ENCODE data around the gene FSTL4. TPM values are rescaled to one million over a fixed set of nuclear protein-coding genes. Genes with fewer than 3 reads are reported as not detected.
A peak's percentile ranks its signal among the peaks of the same experiment; 100 is the strongest.

The FSTL4 gene
- 0.82 to 4.2 TPM (median 1.7 TPM) in 3 replicates for polyA plus RNA-seq
- 3.0 TPM for polyA plus RNA-seq (2011; ENCODE audit: low read depth)
- polyA plus RNA-seq (2011; cell fraction: cytosol; rRNA removed) = 2.0 and 2.4 TPM in 2 replicates
- polyA plus RNA-seq (2011; cell fraction: nucleus; rRNA removed) = 2.6 and 3.5 TPM in 2 replicates
- polyA plus RNA-seq (2012; ENCODE audit: low replicate concordance) = 0.79 and 4.6 TPM in 2 replicates
- polyA minus RNA-seq = 0.95 to 7.6 TPM (median 2.4 TPM) in 3 replicates
- polyA minus RNA-seq (2011; cell fraction: cytosol; rRNA and poly(A)+ RNA removed) = 2.9 TPM
- polyA minus RNA-seq (2011; cell fraction: nucleus; rRNA and poly(A)+ RNA removed) = 2.4 and 4.6 TPM in 2 replicates

DNA sequence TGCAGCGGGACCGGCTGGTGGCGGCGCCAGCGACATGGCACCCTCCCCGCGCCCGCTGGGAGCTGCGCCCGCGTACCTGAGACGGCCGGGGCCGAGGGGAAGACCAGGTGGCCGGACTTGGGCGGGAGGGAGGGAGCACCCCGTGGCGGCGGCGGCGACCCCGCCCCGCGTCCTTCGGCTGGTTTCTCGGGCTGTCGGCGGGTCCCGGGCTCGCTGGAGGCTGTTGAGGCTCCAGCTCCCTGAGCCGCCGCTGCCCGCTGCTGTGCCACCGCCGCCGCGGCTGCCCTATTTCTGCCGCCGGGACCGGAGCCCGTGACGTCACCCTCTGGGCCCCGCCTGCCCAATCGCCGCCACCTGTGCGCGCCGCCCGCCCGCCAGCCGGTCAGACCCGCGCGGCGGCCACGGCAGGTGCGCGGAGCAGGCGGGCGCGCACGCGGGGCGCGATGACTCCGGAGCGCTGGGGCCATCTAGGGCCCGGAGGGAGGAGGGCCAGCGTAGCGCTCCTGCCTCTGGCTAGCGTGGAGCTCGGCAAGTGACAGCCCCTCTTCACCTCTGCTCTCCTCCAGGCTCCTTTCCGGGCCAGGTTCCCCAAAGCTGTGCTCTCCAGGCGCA lies at the start of gene FSTL4:
Gene FSTL4 (minus strand): TSS at position 293 of the 612 bp plus-strand sequence.
- H3K36me3 ChIP-seq (ENCODE audit: control insufficient read depth in 2 of 2, extremely low read depth in 1 of 2, insufficient read depth in 2 of 2, low read length in 2 of 2) = no peaks in the 10 kb centered on the region
- no peak for FAIRE-seq
- H3K9me3 ChIP-seq (ENCODE audit: control insufficient read depth, low read depth, low read length) = no peaks in the 10 kb centered on the region
- dilution Hi-C loops (cut with MboI; ENCODE audit: extremely low pct_ligation_motif_present, low sequenced_read_pairs) = no loop called here
- H3K79me2 ChIP-seq (ENCODE audit: control insufficient read depth, insufficient read depth, low read length) = no peaks in the 10 kb centered on the region
- peak within 1 kb of the TSS in 2 of 3 experiments; percentile 18 to 44 for H3K4me3 ChIP-seq (ENCODE audit: control insufficient read depth in 2 of 3, extremely low read depth in 1 of 3, insufficient read depth in 2 of 3, low read depth in 1 of 3, low read length in 3 of 3)
- TF ChIP-seq EZH2 (IDR thresholded peaks at IDR 0.05; ENCODE audit: low read length) = no peak
- TF ChIP-seq, protein P1, sequence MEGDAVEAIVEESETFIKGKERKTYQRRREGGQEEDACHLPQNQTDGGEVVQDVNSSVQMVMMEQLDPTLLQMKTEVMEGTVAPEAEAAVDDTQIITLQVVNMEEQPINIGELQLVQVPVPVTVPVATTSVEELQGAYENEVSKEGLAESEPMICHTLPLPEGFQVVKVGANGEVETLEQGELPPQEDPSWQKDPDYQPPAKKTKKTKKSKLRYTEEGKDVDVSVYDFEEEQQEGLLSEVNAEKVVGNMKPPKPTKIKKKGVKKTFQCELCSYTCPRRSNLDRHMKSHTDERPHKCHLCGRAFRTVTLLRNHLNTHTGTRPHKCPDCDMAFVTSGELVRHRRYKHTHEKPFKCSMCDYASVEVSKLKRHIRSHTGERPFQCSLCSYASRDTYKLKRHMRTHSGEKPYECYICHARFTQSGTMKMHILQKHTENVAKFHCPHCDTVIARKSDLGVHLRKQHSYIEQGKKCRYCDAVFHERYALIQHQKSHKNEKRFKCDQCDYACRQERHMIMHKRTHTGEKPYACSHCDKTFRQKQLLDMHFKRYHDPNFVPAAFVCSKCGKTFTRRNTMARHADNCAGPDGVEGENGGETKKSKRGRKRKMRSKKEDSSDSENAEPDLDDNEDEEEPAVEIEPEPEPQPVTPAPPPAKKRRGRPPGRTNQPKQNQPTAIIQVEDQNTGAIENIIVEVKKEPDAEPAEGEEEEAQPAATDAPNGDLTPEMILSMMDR (optimal IDR thresholded peaks at IDR 0.05 in 1 of 3, IDR thresholded peaks at IDR 0.05 in 1 of 3, conservative IDR thresholded peaks at IDR 0.05 in 1 of 3; ENCODE audit: extremely low read depth in 1 of 3, insufficient read depth in 2 of 3, low read length in 3 of 3) = peak in 1 of 3 experiments; percentile 17
- DNase-seq (ENCODE audit: low read depth, low spot score) = no peak
- H3K9ac ChIP-seq (ENCODE audit: control insufficient read depth, extremely low read depth, insufficient read depth, low read length) = no peak within 1 kb of the TSS
- H3K9me1 ChIP-seq (ENCODE audit: control insufficient read depth, extremely low read depth, insufficient read depth, low read length) = no peaks in the 10 kb centered on the region
- H3K4me1 ChIP-seq (ENCODE audit: control insufficient read depth, extremely low read depth, insufficient read depth, low read length) = peaks cover 3% of the 10 kb centered on the region
- peak within 1 kb of the TSS; percentile 57 for H3K4me2 ChIP-seq (ENCODE audit: control insufficient read depth, extremely low read depth, insufficient read depth, low read depth, low read length)
- no peaks in the 10 kb centered on the region for H4K20me1 ChIP-seq (ENCODE audit: control insufficient read depth, extremely low read depth, insufficient read depth, low read length)
- no peak within 1 kb of the TSS for H3K27ac ChIP-seq (ENCODE audit: control insufficient read depth, insufficient read depth, low read length)
- peaks cover 65% of the 10 kb centered on the region for H3K27me3 ChIP-seq (ENCODE audit: control insufficient read depth, extremely low read depth, insufficient read depth, low read length)
- no peak within 1 kb of the TSS for H2AFZ ChIP-seq (ENCODE audit: control insufficient read depth, low read length)

DNA sequence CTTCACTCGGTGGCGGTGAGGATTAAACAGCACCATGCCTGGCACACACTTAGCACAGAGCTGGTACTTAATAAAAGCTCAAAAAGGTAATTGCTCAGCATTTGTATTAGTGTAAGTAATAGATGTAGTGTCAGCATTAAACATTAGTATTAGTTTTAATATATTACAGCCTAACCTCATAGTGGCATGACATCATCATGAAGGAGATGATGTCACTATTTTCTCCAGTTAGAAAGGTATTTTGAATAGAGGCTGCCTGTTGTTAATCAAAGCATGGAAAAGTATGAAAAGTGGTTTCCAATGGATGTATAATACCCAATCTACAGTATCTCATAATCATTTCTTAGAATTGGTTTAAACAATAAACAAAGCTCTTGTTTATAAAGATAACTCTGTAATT lies 49.0 kb upstream of the FSTL4 start:
- H3K27me3 ChIP-seq (ENCODE audit: control insufficient read depth, extremely low read depth, insufficient read depth, low read length) = no peaks in the 10 kb centered on the region
- no peak overlapping the region for H3K4me2 ChIP-seq (ENCODE audit: control insufficient read depth, extremely low read depth, insufficient read depth, low read depth, low read length)
- H3K79me2 ChIP-seq (ENCODE audit: control insufficient read depth, insufficient read depth, low read length) = no peaks in the 10 kb centered on the region
- no peak overlapping the region for H3K27ac ChIP-seq (ENCODE audit: control insufficient read depth, insufficient read depth, low read length)
- no peak overlapping the region for H3K9ac ChIP-seq (ENCODE audit: control insufficient read depth, extremely low read depth, insufficient read depth, low read length)
- no peak for TF ChIP-seq EZH2 (IDR thresholded peaks at IDR 0.05; ENCODE audit: low read length)
- TF ChIP-seq, protein P1 (optimal IDR thresholded peaks at IDR 0.05 in 1 of 3, IDR thresholded peaks at IDR 0.05 in 1 of 3, conservative IDR thresholded peaks at IDR 0.05 in 1 of 3; ENCODE audit: extremely low read depth in 1 of 3, insufficient read depth in 2 of 3, low read length in 3 of 3) = no peak
- no peaks in the 10 kb centered on the region for H3K36me3 ChIP-seq (ENCODE audit: control insufficient read depth in 2 of 2, extremely low read depth in 1 of 2, insufficient read depth in 2 of 2, low read length in 2 of 2)
- no peaks in the 10 kb centered on the region for H3K9me3 ChIP-seq (ENCODE audit: control insufficient read depth, low read depth, low read length)
- no peak overlapping the region for H2AFZ ChIP-seq (ENCODE audit: control insufficient read depth, low read length)
- FAIRE-seq (no peak), DNase-seq (ENCODE audit: low read depth, low spot score) (no peak)
- dilution Hi-C loops (cut with MboI; ENCODE audit: extremely low pct_ligation_motif_present, low sequenced_read_pairs) = no loop called here
- peaks cover 22% of the 10 kb centered on the region for H3K4me1 ChIP-seq (ENCODE audit: control insufficient read depth, extremely low read depth, insufficient read depth, low read length)
- no peaks in the 10 kb centered on the region for H4K20me1 ChIP-seq (ENCODE audit: control insufficient read depth, extremely low read depth, insufficient read depth, low read length)
- no peak overlapping the region for H3K4me3 ChIP-seq (ENCODE audit: control insufficient read depth in 2 of 3, extremely low read depth in 1 of 3, insufficient read depth in 2 of 3, low read depth in 1 of 3, low read length in 3 of 3)
- no peaks in the 10 kb centered on the region for H3K9me1 ChIP-seq (ENCODE audit: control insufficient read depth, extremely low read depth, insufficient read depth, low read length)

All from keratinocyte (primary cell).